Smooth muscle cell (in vitro differentiated cells): ENCODE measurements around the gene ARSB. TPM values are rescaled to one million over a fixed set of nuclear protein-coding genes. Genes with fewer than 3 reads are reported as not detected.

Experiments used
- DNase-seq: peaks from one replicate; lab custom pipeline; 2025; ENCODE audit not compliant: unreplicated experiment; lab: John Stamatoyannopoulos, UW
- H2AFZ ChIP-seq: fragments of 200-600 bp; sonication (generic); 2 replicates; pipeline ENCODE4 v1.6.0; 2016; ENCODE audit warnings: antibody characterized with exemption, low read depth, mild to moderate bottlenecking
- H3F3A ChIP-seq: fragments of 200-600 bp; sonication (generic); 2 replicates; pipeline ENCODE4 v1.6.0; 2017; ENCODE audit warnings: antibody characterized with exemption, low read depth
- H3K27ac ChIP-seq: fragments of 200-600 bp; sonication (generic); 2 replicates; pipeline ENCODE4 v1.5.1; 2016; ENCODE audit warnings: low read depth, mild to moderate bottlenecking
- H3K27me3 ChIP-seq: fragments of 200-600 bp; sonication (generic); 2 replicates; pipeline ENCODE4 v1.6.1; 2016; ENCODE audit warnings: low read depth, mild to moderate bottlenecking
- H3K36me3 ChIP-seq: fragments of 200-600 bp; sonication (generic); 2 replicates; pipeline ENCODE4 v1.5.1; 2016; ENCODE audit warnings: low read depth
- H3K4me1 ChIP-seq: fragments of 200-600 bp; sonication (generic); 2 replicates; pipeline ENCODE4 v1.5.1; 2016; ENCODE audit warnings: low read depth
- H3K4me2 ChIP-seq: fragments of 200-600 bp; sonication (generic); 2 replicates; pipeline ENCODE4 v1.6.0; 2016; ENCODE audit warnings: mild to moderate bottlenecking
- H3K4me3 ChIP-seq: fragments of 200-600 bp; sonication (generic); 2 replicates; pipeline ENCODE4 v1.5.1; 2016; ENCODE audit warnings: mild to moderate bottlenecking
- H3K79me2 ChIP-seq: fragments of 200-600 bp; sonication (generic); 2 replicates; pipeline ENCODE4 v1.6.0; 2016; ENCODE audit warnings: low read depth, mild to moderate bottlenecking
- H3K9ac ChIP-seq: fragments of 200-600 bp; sonication (generic); 2 replicates; pipeline ENCODE4 v1.6.0; 2016; ENCODE audit warnings: low read depth
- H3K9me3 ChIP-seq: fragments of 200-600 bp; sonication (generic); replicated peaks from 2 replicates; pipeline ENCODE4 v1.5.1; 2016; ENCODE audit warnings: low read depth
- H4K20me1 ChIP-seq: fragments of 200-600 bp; sonication (generic); 2 replicates; pipeline ENCODE4 v1.6.0; 2016; ENCODE audit warnings: low read depth
- WGBS: methylation state at CpG from one replicate; pipeline ENCODE4 v1.1.7; 2016; ENCODE audit warnings: low lambda C conversion rate; 5-methylcytosine and 5-hydroxymethylcytosine counted together
- polyA plus RNA-seq: library from polyadenylated mRNA; unstranded; fragments of >200 nt; fragmentation: Nextera tagmentation; extraction: Ambion mirVana; gene quantifications from 2 replicates; pipeline ENCODE4 v1.2.1, GENCODE V29; 2016
- total RNA-seq: library from RNA; depleted of rRNA; stranded (reverse); fragments of >200 nt; gene quantifications from 2 replicates; pipeline ENCODE4 v1.2.3, GENCODE V29; 2014
- TF ChIP-seq, protein P1 (sequence below): fragments of 200-600 bp; sonication (generic); IDR thresholded peaks from 2 replicates; pipeline ENCODE4 v1.5.1; 2017; ENCODE audit warnings: borderline replicate concordance, mild to moderate bottlenecking, antibody characterized with exemption; ENCODE audit not compliant: insufficient read depth, poor library complexity, severe bottlenecking

The ARSB gene
- total and polyA plus RNA-seq, 2 experiments from 2014 or later = 17.5 to 23.2 TPM

DNA sequence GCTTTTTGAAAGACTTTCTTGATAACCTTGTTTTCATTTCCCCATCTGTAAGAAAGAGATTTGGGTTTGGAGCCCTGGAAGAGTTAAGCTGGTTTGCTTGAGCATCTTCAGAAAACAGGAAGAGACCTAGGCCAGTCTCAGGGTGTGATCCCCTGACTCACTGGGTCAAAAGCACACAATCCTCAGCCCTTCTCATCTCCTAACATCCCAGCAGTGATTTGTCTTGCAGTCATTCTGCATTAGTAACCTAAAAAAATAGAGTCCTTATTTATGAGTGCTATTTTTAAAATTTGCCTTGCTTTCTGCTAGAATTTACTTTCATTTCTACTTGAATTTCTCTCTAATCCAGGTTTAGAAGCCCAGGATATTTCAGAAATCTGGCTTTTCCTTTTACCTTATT is 16.4 kb upstream of the ARSB start:
- H3K27me3 ChIP-seq = peaks cover 20% of the 10 kb centered on the region
- no peak overlapping the region for H3K4me3 ChIP-seq
- H3K4me1 ChIP-seq = no peaks in the 10 kb centered on the region
- no peaks in the 10 kb centered on the region for H3K9me3 ChIP-seq
- H3F3A ChIP-seq = no peaks in the 10 kb centered on the region
- no peak overlapping the region for H3K27ac ChIP-seq
- no peaks in the 10 kb centered on the region for H3K79me2 ChIP-seq
- H3K9ac ChIP-seq = no peak overlapping the region
- no peaks in the 10 kb centered on the region for H4K20me1 ChIP-seq
- no peak overlapping the region for H2AFZ ChIP-seq
- H3K36me3 ChIP-seq = no peaks in the 10 kb centered on the region
- no peak overlapping the region for H3K4me2 ChIP-seq
- TF ChIP-seq, protein P1, sequence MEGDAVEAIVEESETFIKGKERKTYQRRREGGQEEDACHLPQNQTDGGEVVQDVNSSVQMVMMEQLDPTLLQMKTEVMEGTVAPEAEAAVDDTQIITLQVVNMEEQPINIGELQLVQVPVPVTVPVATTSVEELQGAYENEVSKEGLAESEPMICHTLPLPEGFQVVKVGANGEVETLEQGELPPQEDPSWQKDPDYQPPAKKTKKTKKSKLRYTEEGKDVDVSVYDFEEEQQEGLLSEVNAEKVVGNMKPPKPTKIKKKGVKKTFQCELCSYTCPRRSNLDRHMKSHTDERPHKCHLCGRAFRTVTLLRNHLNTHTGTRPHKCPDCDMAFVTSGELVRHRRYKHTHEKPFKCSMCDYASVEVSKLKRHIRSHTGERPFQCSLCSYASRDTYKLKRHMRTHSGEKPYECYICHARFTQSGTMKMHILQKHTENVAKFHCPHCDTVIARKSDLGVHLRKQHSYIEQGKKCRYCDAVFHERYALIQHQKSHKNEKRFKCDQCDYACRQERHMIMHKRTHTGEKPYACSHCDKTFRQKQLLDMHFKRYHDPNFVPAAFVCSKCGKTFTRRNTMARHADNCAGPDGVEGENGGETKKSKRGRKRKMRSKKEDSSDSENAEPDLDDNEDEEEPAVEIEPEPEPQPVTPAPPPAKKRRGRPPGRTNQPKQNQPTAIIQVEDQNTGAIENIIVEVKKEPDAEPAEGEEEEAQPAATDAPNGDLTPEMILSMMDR = no peak
- DNase-seq = no peak

DNA sequence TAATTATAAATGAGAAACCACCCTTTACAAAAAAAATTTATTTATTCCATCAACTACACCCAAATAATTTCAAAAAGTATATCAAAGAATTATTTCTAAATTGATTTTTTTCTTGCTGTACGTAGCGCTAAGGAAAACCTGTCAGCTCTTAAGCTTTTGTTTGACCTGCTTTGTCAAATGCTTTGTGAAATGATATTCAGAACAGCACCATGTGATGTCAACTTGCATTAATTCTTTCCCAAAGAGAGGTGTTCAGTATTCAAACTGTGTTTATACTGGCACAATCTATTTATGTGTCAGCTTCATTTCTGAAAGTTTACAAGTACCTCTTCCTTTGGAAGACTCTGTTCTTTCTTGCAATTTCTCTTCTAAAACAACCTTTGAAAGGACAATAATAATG is 12.0 kb upstream of the ARSB start:
- no peak overlapping the region for H3K27ac ChIP-seq
- H3K4me3 ChIP-seq = no peak overlapping the region
- no peaks in the 10 kb centered on the region for H4K20me1 ChIP-seq
- no peaks in the 10 kb centered on the region for H3K79me2 ChIP-seq
- H3K36me3 ChIP-seq = no peaks in the 10 kb centered on the region
- no peaks in the 10 kb centered on the region for H3K9me3 ChIP-seq
- 94% methylated on average over 2 of the region's 2 CpGs for WGBS
- H3K9ac ChIP-seq = no peak overlapping the region
- H2AFZ ChIP-seq = no peak overlapping the region
- no peaks in the 10 kb centered on the region for H3F3A ChIP-seq
- H3K4me1 ChIP-seq = no peaks in the 10 kb centered on the region
- no peak for DNase-seq
- TF ChIP-seq, protein P1 = no peak
- no peak overlapping the region for H3K4me2 ChIP-seq
- H3K27me3 ChIP-seq = no peaks in the 10 kb centered on the region

DNA sequence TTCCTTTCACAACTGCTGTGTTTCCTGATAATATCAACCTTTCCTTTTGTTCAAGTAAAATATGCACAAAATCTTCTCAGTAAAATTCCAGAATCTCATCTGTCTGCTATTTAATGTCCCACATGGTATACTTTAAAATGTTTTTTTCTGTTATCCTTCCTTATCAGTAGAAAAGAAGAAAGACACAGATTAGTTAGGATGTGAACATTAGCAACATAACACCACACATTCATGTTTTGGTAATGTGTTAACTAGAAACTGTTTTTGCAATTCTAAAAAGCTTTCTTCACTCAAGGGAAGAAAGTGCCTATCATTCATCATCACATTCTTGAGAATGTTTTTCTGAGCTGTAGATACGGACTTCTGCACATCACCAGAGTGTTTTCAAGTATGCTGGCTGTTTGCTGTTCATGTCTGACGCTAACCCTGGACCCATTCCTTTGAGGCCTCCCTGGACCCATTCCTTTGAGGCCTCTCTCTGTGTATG is 10.5 kb upstream of the ARSB start:
- DNase-seq = no peak
- no peaks in the 10 kb centered on the region for H3K9me3 ChIP-seq

DNA sequence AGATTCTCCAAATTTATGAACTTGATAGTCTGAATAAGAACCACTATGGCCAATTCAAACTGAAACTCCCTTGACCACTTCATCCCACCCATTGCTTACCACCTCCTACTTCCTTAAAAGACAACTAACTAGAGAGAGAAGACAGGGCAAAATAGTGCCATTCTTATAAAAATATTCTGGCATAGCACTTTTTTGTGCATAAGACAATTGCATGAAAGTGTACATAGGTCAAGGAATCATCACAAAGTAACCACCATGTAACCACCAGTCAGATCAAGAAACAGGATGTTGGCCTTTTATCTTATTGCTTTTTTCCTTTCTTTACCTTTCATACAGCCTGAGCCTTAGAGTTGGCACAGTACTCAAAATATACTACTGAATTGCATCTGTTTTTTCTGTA is 8.1 kb upstream of the ARSB start:
- Histone ChIP-seq H3K4me1 (no peaks in the 10 kb centered on the region), H3K27me3 (no peaks in the 10 kb centered on the region), H3K36me3 (no peaks in the 10 kb centered on the region), H2AFZ (no peak overlapping the region), H3K9me3 (no peaks in the 10 kb centered on the region), H3K4me2 (no peak overlapping the region), H4K20me1 (no peaks in the 10 kb centered on the region), H3K4me3 (no peak overlapping the region), H3K79me2 (no peaks in the 10 kb centered on the region), H3K9ac (no peak overlapping the region), H3K27ac (no peak overlapping the region), H3F3A (no peaks in the 10 kb centered on the region)
- DNase-seq = no peak
- TF ChIP-seq, protein P1 = no peak

More for the DNA sequence above, 10.5 kb upstream of the ARSB start:
- TF ChIP-seq, protein P1 = no peak
- H2AFZ ChIP-seq = no peak overlapping the region
- H3K4me2 ChIP-seq = no peak overlapping the region
- no peak overlapping the region for H3K4me3 ChIP-seq
- H3K79me2 ChIP-seq = no peaks in the 10 kb centered on the region
- H3F3A ChIP-seq = no peaks in the 10 kb centered on the region
- H3K9ac ChIP-seq = no peak overlapping the region
- H3K4me1 ChIP-seq = no peaks in the 10 kb centered on the region
- no peaks in the 10 kb centered on the region for H3K27me3 ChIP-seq
- 86% methylated on average over 2 of the region's 2 CpGs for WGBS
- no peaks in the 10 kb centered on the region for H4K20me1 ChIP-seq
- H3K36me3 ChIP-seq = no peaks in the 10 kb centered on the region
- no peak overlapping the region for H3K27ac ChIP-seq
